ENCODE data around the gene ANXA1. TPM values are rescaled to one million over a fixed set of nuclear protein-coding genes. Genes with fewer than 3 reads are reported as not detected.

Gene ANXA1
- total and polyA plus RNA-seq, 4 donors: 4.8 to 28.6 (median 14.5) TPM

DNA sequence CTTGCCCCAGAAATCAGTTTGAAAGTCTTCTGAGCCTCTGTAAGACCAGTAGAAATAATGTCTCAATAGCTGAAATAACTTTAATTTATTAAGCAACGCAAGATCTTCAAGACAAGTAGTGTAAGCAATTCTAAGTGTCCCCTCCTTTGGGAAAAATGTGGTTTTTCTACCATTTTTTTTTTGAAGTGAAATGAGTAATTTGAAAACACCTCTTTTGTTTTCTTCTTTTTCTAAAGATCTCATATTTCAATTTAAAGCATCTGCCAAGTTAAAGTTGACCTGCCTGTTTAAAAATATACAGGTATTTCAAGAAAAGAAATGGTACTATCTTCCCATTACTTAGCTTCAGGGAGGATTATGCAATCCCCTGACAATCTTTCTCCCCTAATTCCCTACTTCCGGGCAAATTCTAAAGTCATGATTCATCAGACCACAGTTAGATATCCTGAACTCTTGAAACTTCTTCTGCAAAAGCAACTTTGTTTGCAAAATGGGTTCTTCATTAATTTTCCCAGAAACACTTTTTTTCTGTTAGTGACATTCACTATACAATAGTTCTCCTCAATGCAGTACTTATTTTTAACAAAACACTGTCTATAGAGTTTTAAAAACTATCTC is 7.8 kb upstream of the ANXA1 start:
- TF ChIP-seq, protein P1, sequence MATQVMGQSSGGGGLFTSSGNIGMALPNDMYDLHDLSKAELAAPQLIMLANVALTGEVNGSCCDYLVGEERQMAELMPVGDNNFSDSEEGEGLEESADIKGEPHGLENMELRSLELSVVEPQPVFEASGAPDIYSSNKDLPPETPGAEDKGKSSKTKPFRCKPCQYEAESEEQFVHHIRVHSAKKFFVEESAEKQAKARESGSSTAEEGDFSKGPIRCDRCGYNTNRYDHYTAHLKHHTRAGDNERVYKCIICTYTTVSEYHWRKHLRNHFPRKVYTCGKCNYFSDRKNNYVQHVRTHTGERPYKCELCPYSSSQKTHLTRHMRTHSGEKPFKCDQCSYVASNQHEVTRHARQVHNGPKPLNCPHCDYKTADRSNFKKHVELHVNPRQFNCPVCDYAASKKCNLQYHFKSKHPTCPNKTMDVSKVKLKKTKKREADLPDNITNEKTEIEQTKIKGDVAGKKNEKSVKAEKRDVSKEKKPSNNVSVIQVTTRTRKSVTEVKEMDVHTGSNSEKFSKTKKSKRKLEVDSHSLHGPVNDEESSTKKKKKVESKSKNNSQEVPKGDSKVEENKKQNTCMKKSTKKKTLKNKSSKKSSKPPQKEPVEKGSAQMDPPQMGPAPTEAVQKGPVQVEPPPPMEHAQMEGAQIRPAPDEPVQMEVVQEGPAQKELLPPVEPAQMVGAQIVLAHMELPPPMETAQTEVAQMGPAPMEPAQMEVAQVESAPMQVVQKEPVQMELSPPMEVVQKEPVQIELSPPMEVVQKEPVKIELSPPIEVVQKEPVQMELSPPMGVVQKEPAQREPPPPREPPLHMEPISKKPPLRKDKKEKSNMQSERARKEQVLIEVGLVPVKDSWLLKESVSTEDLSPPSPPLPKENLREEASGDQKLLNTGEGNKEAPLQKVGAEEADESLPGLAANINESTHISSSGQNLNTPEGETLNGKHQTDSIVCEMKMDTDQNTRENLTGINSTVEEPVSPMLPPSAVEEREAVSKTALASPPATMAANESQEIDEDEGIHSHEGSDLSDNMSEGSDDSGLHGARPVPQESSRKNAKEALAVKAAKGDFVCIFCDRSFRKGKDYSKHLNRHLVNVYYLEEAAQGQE (IDR thresholded peaks at IDR 0.05): peak; percentile 8
- TF ChIP-seq GABPA (IDR thresholded peaks at IDR 0.05 in 1 of 2, conservative IDR thresholded peaks at IDR 0.05 in 1 of 2) (peak in 1 of 2 donors; percentile 14), JUND (IDR thresholded peaks at IDR 0.05) (peak; percentile 44 to 67), SP1 (IDR thresholded peaks at IDR 0.05) (no peak), HNF4A (conservative IDR thresholded peaks at IDR 0.05) (no peak)
- DNase-seq (ENCODE audit: low spot score): no peak
- Histone ChIP-seq H3K9me3 (ENCODE audit: control insufficient read depth in 4 of 4, low read length in 3 of 4) (no peaks in the 10 kb centered on the region), H3K4me3 (ENCODE audit: low read depth in 1 of 3, low read length in 3 of 3) (no peak overlapping the region), H3K27me3 (ENCODE audit: control insufficient read depth in 4 of 4, insufficient read depth in 4 of 4, low read length in 3 of 4) (no peaks in the 10 kb centered on the region), H3K36me3 (ENCODE audit: control insufficient read depth in 4 of 4, insufficient read depth in 3 of 4, low read depth in 1 of 4, low read length in 3 of 4) (no peaks in the 10 kb centered on the region), H3K27ac (ENCODE audit: low read depth in 1 of 2, low read length in 2 of 2) (no peak overlapping the region), H3K4me1 (ENCODE audit: control insufficient read depth in 4 of 4, insufficient read depth in 4 of 4, low read length in 3 of 4) (peaks cover 0 to 2% (median 0%) of the 10 kb centered on the region in 4 donors), H3K9ac (ENCODE audit: low read depth in 1 of 2, low read length in 2 of 2) (no peak overlapping the region)
- WGBS: 46% methylated on average over 2 of the region's 2 CpGs

DNA sequence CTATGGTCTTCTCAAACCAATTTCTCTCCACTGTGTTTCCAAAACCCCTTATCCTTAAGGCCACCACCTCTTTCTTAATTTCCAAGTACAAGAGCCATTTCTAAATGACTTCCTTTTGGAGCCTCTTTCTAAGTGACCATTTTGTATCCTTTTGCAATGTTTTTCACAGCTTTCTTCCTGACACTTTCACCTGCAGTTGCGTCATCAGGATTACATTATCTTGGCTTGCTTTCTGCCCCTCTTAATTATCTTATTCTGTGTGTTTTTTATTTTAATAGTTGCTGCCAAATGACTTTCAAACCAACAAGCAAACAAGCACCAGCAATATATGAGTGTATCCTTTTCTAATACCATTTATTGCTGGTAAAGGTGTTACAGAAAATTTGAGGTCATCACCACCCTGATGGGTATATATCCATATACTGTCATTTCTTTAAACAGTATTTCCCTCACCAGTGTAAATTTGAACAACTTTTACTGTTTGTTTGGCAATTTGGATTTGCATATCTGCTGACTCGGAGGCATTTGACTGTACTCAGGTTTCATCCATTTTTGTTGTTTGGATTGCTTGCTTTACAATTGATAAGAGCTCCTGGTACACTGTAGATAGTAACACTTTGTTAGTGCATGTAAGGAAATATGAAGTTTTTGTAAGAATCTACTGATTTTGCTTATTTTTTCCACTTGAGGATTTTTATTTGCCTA is 5.4 kb upstream of the ANXA1 start:
- Histone ChIP-seq H3K4me1 (ENCODE audit: control insufficient read depth in 4 of 4, insufficient read depth in 4 of 4, low read length in 3 of 4) (peaks cover 0 to 2% (median 0%) of the 10 kb centered on the region in 4 donors), H3K4me3 (ENCODE audit: low read depth in 1 of 3, low read length in 3 of 3) (no peak overlapping the region), H3K9ac (ENCODE audit: low read depth in 1 of 2, low read length in 2 of 2) (no peak overlapping the region), H3K36me3 (ENCODE audit: control insufficient read depth in 4 of 4, insufficient read depth in 3 of 4, low read depth in 1 of 4, low read length in 3 of 4) (no peaks in the 10 kb centered on the region), H3K9me3 (ENCODE audit: control insufficient read depth in 4 of 4, low read length in 3 of 4) (no peaks in the 10 kb centered on the region), H3K27ac (ENCODE audit: low read depth in 1 of 2, low read length in 2 of 2) (no peak overlapping the region), H3K27me3 (ENCODE audit: control insufficient read depth in 4 of 4, insufficient read depth in 4 of 4, low read length in 3 of 4) (no peaks in the 10 kb centered on the region)
- TF ChIP-seq ZBTB33 (IDR thresholded peaks at IDR 0.05): no peak
- TF ChIP-seq RXRA (IDR thresholded peaks at IDR 0.05): no peak
- TF ChIP-seq HNF4G (IDR thresholded peaks at IDR 0.05): no peak
- no peak for TF ChIP-seq ATF3 (IDR thresholded peaks at IDR 0.05)
- TF ChIP-seq GABPA (IDR thresholded peaks at IDR 0.05 in 1 of 2, conservative IDR thresholded peaks at IDR 0.05 in 1 of 2): no peak
- TF ChIP-seq NR2F2 (IDR thresholded peaks at IDR 0.05): no peak
- TF ChIP-seq, protein P2, sequence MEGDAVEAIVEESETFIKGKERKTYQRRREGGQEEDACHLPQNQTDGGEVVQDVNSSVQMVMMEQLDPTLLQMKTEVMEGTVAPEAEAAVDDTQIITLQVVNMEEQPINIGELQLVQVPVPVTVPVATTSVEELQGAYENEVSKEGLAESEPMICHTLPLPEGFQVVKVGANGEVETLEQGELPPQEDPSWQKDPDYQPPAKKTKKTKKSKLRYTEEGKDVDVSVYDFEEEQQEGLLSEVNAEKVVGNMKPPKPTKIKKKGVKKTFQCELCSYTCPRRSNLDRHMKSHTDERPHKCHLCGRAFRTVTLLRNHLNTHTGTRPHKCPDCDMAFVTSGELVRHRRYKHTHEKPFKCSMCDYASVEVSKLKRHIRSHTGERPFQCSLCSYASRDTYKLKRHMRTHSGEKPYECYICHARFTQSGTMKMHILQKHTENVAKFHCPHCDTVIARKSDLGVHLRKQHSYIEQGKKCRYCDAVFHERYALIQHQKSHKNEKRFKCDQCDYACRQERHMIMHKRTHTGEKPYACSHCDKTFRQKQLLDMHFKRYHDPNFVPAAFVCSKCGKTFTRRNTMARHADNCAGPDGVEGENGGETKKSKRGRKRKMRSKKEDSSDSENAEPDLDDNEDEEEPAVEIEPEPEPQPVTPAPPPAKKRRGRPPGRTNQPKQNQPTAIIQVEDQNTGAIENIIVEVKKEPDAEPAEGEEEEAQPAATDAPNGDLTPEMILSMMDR (IDR thresholded peaks at IDR 0.05; ENCODE audit: low read depth, low read length, missing input control): no peak
- TF ChIP-seq MAX (IDR thresholded peaks at IDR 0.05): no peak
- no peak for TF ChIP-seq FOXA1 (IDR thresholded peaks at IDR 0.05)
- TF ChIP-seq JUND (IDR thresholded peaks at IDR 0.05): no peak
- no peak for TF ChIP-seq TAF1 (conservative IDR thresholded peaks at IDR 0.05)
- TF ChIP-seq RAD21 (IDR thresholded peaks at IDR 0.05): no peak
- TF ChIP-seq EGR1 (IDR thresholded peaks at IDR 0.05; ENCODE audit: low read depth in 2 of 2): no peak
- no peak for TF ChIP-seq SP1 (IDR thresholded peaks at IDR 0.05)
- TF ChIP-seq YY1 (IDR thresholded peaks at IDR 0.05): no peak
- no peak for TF ChIP-seq FOXA2 (IDR thresholded peaks at IDR 0.05)
- TF ChIP-seq, protein P1 (IDR thresholded peaks at IDR 0.05): no peak
- no peak for TF ChIP-seq HNF4A (conservative IDR thresholded peaks at IDR 0.05)
- no peak for DNase-seq (ENCODE audit: low spot score)
- WGBS: 85% methylated on average over 2 of the region's 2 CpGs

Measured in liver (tissue), 9 donors.